HepG2 (cell line): ENCODE data around the gene PLK3. TPM values are rescaled to one million over a fixed set of nuclear protein-coding genes. Genes with fewer than 3 reads are reported as not detected.
A peak's percentile ranks its signal among the peaks of the same experiment; 100 is the strongest.

ENCODE experiments used
- AKNA ChIP-seq: sonication (generic); formaldehyde crosslinking; IDR thresholded peaks from 2 replicates; pipeline ENCODE4 v1.4.0; 2020; ENCODE audit warnings: missing genetic modification reagents, borderline replicate concordance
- ELF4 ChIP-seq: sonication (generic); formaldehyde crosslinking; IDR thresholded peaks from 2 replicates; pipeline ENCODE4 v1.5.0; 2020; ENCODE audit warnings: missing genetic modification reagents, mild to moderate bottlenecking, moderate library complexity, borderline replicate concordance
- FOXO1 ChIP-seq: sonication (generic); formaldehyde crosslinking; IDR thresholded peaks from 2 replicates; pipeline ENCODE4 v1.4.0; 2020; ENCODE audit warnings: missing genetic modification reagents
- GATAD1 ChIP-seq: IDR thresholded peaks from 2 replicates; pipeline ENCODE4 v1.6.1; 2016; ENCODE audit warnings: missing genetic modification reagents, missing compliant biosample characterization
- LBX2 ChIP-seq: sonication (generic); formaldehyde crosslinking; IDR thresholded peaks from 2 replicates; pipeline ENCODE4 v1.5.0; 2020; ENCODE audit warnings: missing genetic modification reagents, mild to moderate bottlenecking, borderline replicate concordance
- NFYC ChIP-seq: IDR thresholded peaks from 2 replicates; pipeline ENCODE4 v1.6.1; 2016; ENCODE audit warnings: missing genetic modification reagents, missing compliant biosample characterization
- NPAS2 ChIP-seq: sonication (generic); formaldehyde crosslinking; IDR thresholded peaks from 2 replicates; pipeline ENCODE4 v1.8.0; 2022; ENCODE audit warnings: mild to moderate bottlenecking, missing genetic modification reagents, borderline replicate concordance
- TOE1 ChIP-seq: sonication (generic); formaldehyde crosslinking; IDR thresholded peaks from 2 replicates; pipeline ENCODE4 v1.4.0; 2020; ENCODE audit warnings: mild to moderate bottlenecking, missing genetic modification reagents
- UBTF ChIP-seq: sonication (generic); formaldehyde crosslinking; IDR thresholded peaks from 2 replicates; pipeline ENCODE4 v1.4.0; 2020; ENCODE audit warnings: mild to moderate bottlenecking, missing genetic modification reagents
- ZC3H4 ChIP-seq: sonication (generic); formaldehyde crosslinking; IDR thresholded peaks from 2 replicates; pipeline ENCODE4 v1.4.0; 2020; ENCODE audit warnings: missing genetic modification reagents, borderline replicate concordance
- ZNF543 ChIP-seq: sonication (generic); formaldehyde crosslinking; IDR thresholded peaks from 2 replicates; pipeline ENCODE4 v1.4.0; 2020; ENCODE audit warnings: mild to moderate bottlenecking, missing genetic modification reagents
- ZNF589 ChIP-seq: sonication (generic); formaldehyde crosslinking; conservative IDR thresholded peaks from 2 replicates; pipeline ENCODE4 v1.8.0; 2022; ENCODE audit warnings: mild to moderate bottlenecking, moderate library complexity, missing genetic modification reagents
- ZNF639 ChIP-seq: conservative IDR thresholded peaks from 2 replicates; pipeline ENCODE4 v1.6.1; 2018; ENCODE audit warnings: missing genetic modification reagents
- polyA plus RNA-seq, 8 experiments: library from polyadenylated mRNA; depleted of rRNA in 3 of 8; stranded (reverse) in 7 of 8; unstranded in 1 of 8; fragments of >200 nt; fragmentation: Illumina TruSeq in 4 of 8; extraction: Trizol in 4 of 8; gene quantifications; 2 replicates each; pipeline versions ENCODE4 v1.2.1 to v1.2.3, GENCODE V29; 2011 to 2016; ENCODE audit warnings: low read depth in 4 of 8, missing spikeins in 1 of 8, mixed read lengths in 1 of 8; ENCODE audit not compliant: insufficient read depth in 1 of 8
- total RNA-seq, 5 experiments: library from RNA; depleted of rRNA; stranded (reverse); fragments of >200 nt; fragmentation: Illumina TruSeq; extraction: Trizol; gene quantifications; 2 replicates each; pipeline ENCODE4 v1.2.3, GENCODE V29; 2016; ENCODE audit warnings: low read depth in 1 of 5

The PLK3 gene
- total and polyA plus RNA-seq, 2 of the 13 experiments (the other 11 are each of a cell fraction or from before 2014, with no cell fraction given), result 9.8 to 16.9 TPM

GRCh38 chr1:44808063-44808937 lies 8.1 kb downstream of the PLK3 start, which contains the start of gene BTBD19 (continued):
- TF ChIP-seq ZNF639 (CRISPR knock-in tag) (peak; percentile 24; the same call in 1 of the 2 replicates), ELF4 (no peak), ZNF589 (CRISPR knock-in tag) (no peak), LBX2 (CRISPR knock-in tag) (no peak), GATAD1 (peak; percentile 41; the same call in 1 of the 2 replicates), NPAS2 (CRISPR knock-in tag) (no peak), ZC3H4 (CRISPR knock-in tag) (peak; percentile 36; the same call in 1 of the 2 replicates), TOE1 (CRISPR knock-in tag) (no peak), FOXO1 (CRISPR knock-in tag) (0 out of 2 replicates have a peak, but pooled peaks have one; percentile 5), NFYC (CRISPR knock-in tag) (no peak), AKNA (CRISPR knock-in tag) (no peak), ZNF543 (CRISPR knock-in tag) (no peak), UBTF (0 out of 2 replicates have a peak, but pooled peaks have one; percentile 23)
